ENCODE measurements around the gene PIK3CB. TPM values are rescaled to one million over a fixed set of nuclear protein-coding genes. Genes with fewer than 3 reads are reported as not detected.

PIK3CB gene
- polyA plus RNA-seq, 1 of the 3 experiments (the other 2 are of a cell fraction), result 6.8 TPM

- peaks cover 10% of the 10 kb centered on the region; the same call in 1 of the 2 replicates for H4K20me1 ChIP-seq (ENCODE audit: insufficient read depth)
- no peaks in the 10 kb centered on the region for H3K79me2 ChIP-seq (ENCODE audit: insufficient read depth)
- no peak overlapping the region for H3K9ac ChIP-seq
- H3K4me2 ChIP-seq, result no peak overlapping the region
- TF ChIP-seq YY1 (IDR thresholded peaks at IDR 0.05; ENCODE audit: low read depth), result no peak
- no peak for TF ChIP-seq TEAD4 (IDR thresholded peaks at IDR 0.05; ENCODE audit: borderline replicate concordance, insufficient read depth)
- TF ChIP-seq PBX3 (IDR thresholded peaks at IDR 0.05), result no peak
- TF ChIP-seq REST (IDR thresholded peaks at IDR 0.05; ENCODE audit: low read depth, low read length), result no peak
- no peak for TF ChIP-seq RAD21 (IDR thresholded peaks at IDR 0.05; ENCODE audit: low read length)
- TF ChIP-seq TAF1 (IDR thresholded peaks at IDR 0.05; ENCODE audit: borderline replicate concordance, low read depth, low read length), result no peak
- no peak for TF ChIP-seq USF1 (IDR thresholded peaks at IDR 0.05; ENCODE audit: borderline replicate concordance, low read depth)
- TF ChIP-seq POLR2AphosphoS5 (IDR thresholded peaks at IDR 0.05; ENCODE audit: low read depth, low read length), result no peak
- no peaks in the 10 kb centered on the region for H3K27me3 ChIP-seq (ENCODE audit: insufficient read depth)
- no peaks in the 10 kb centered on the region for H3K9me3 ChIP-seq
- POLR2A ChIA-PET, result no interaction called here
- H3K27ac ChIP-seq (ENCODE audit: low read depth in 2 of 2, low read length in 1 of 2), result no peak overlapping the region
- no peak for DNase-seq
- peaks cover 17% of the 10 kb centered on the region for H3F3A ChIP-seq (replicated peaks; ENCODE audit: insufficient read depth)
- H3K9me2 ChIP-seq, result no peaks in the 10 kb centered on the region
- CTCF ChIA-PET, result interaction anchor here (0.7 to 1.3 kb wide), 2 partner anchors 115 to 137 kb away, joined by 3 to 4 read pairs; no protein-coding TSS in a partner anchor
- H3K4me1 ChIP-seq (ENCODE audit: control insufficient read depth in 1 of 2, insufficient read depth in 2 of 2, low read depth in 1 of 2, low read length in 1 of 2), result peaks cover 7 to 18% of the 10 kb centered on the region in 2 experiments
- no peaks in the 10 kb centered on the region for H3K36me3 ChIP-seq (replicated peaks in 1 of 2; ENCODE audit: control insufficient read depth in 1 of 2, insufficient read depth in 2 of 2, low read length in 1 of 2)
- no peak overlapping the region for H3K4me3 ChIP-seq (ENCODE audit: low read depth in 2 of 2, low read length in 1 of 2)
- H2AFZ ChIP-seq (ENCODE audit: low read depth), result no peak overlapping the region
- 100% methylated on average over 2 of the region's 2 CpGs for whole genome bisulfite sequencing (ENCODE audit: low lambda C conversion rate)
Measured at GRCh38 chr3:138778643-138779042, 56.1 kb downstream of the PIK3CB start.

- H3K4me2 ChIP-seq, result no peak overlapping the region
- H3K9me3 ChIP-seq, result no peaks in the 10 kb centered on the region
- peaks cover 6% of the 10 kb centered on the region; the same call in 1 of the 2 replicates for H3K79me2 ChIP-seq (ENCODE audit: insufficient read depth)
- no peak for TF ChIP-seq MAX (IDR thresholded peaks at IDR 0.05; ENCODE audit: low read depth)
- no peak for TF ChIP-seq EP300 (IDR thresholded peaks at IDR 0.05; ENCODE audit: borderline replicate concordance in 1 of 2, low read depth in 1 of 2, low read length in 1 of 2)
- no peak for TF ChIP-seq TAF1 (IDR thresholded peaks at IDR 0.05; ENCODE audit: borderline replicate concordance, low read depth, low read length)
- TF ChIP-seq RCOR1 (IDR thresholded peaks at IDR 0.05; ENCODE audit: low read length), result no peak
- TF ChIP-seq MEF2A (IDR thresholded peaks at IDR 0.05; ENCODE audit: borderline replicate concordance, low read depth), result no peak
- no peak for TF ChIP-seq USF2 (IDR thresholded peaks at IDR 0.05; ENCODE audit: borderline replicate concordance, low read depth, low read length)
- no peak for TF ChIP-seq CTCF (IDR thresholded peaks at IDR 0.05)
- no peak for TF ChIP-seq NFIC (IDR thresholded peaks at IDR 0.05; ENCODE audit: borderline replicate concordance)
- no peak for TF ChIP-seq CHD2 (IDR thresholded peaks at IDR 0.05; ENCODE audit: low read length, partially characterized antibody)
- peaks cover 7 to 18% of the 10 kb centered on the region in 2 experiments for H3K4me1 ChIP-seq (ENCODE audit: control insufficient read depth in 1 of 2, insufficient read depth in 2 of 2, low read depth in 1 of 2, low read length in 1 of 2)
- H3K36me3 ChIP-seq (replicated peaks in 1 of 2; ENCODE audit: control insufficient read depth in 1 of 2, insufficient read depth in 2 of 2, low read length in 1 of 2), result no peaks in the 10 kb centered on the region
- WGBS (ENCODE audit: low lambda C conversion rate), result 100% methylated on average over 2 of the region's 2 CpGs
- ChIA-PET POLR2A (no interaction called here), CTCF (interaction anchor here (0.7 to 1.3 kb wide), 2 partner anchors 16 to 139 kb away, joined by 3 read pairs; no protein-coding TSS in a partner anchor)
- H3K9me2 ChIP-seq, result no peaks in the 10 kb centered on the region
- H3K9ac ChIP-seq, result no peak overlapping the region
- H4K20me1 ChIP-seq (ENCODE audit: insufficient read depth), result peaks cover 10% of the 10 kb centered on the region; the same call in 1 of the 2 replicates
- DNase-seq, result no peak
- H3K27ac ChIP-seq (ENCODE audit: low read depth in 2 of 2, low read length in 1 of 2), result no peak overlapping the region
- no peaks in the 10 kb centered on the region for H3K27me3 ChIP-seq (ENCODE audit: insufficient read depth)
- no peak overlapping the region for H3K4me3 ChIP-seq (ENCODE audit: low read depth in 2 of 2, low read length in 1 of 2)
- H2AFZ ChIP-seq (ENCODE audit: low read depth), result no peak overlapping the region
- H3F3A ChIP-seq (replicated peaks; ENCODE audit: insufficient read depth), result peaks cover 17% of the 10 kb centered on the region
Measured at GRCh38 chr3:138776961-138777360, 57.8 kb downstream of the PIK3CB start.
